HL-60 (cell line): ENCODE measurements around the gene HPGDS.

Experiments used
- CTCF ChIP-seq: IDR thresholded peaks from one replicate; pipeline ENCODE4 v1.5.1; 2011; ENCODE audit warnings: low read length, control low read depth, inconsistent platforms; ENCODE audit not compliant: insufficient read depth
- REST ChIP-seq: IDR thresholded peaks from 2 replicates; pipeline ENCODE4 v1.6.1; 2012; ENCODE audit warnings: low read depth; ENCODE audit not compliant: insufficient replicate concordance

- TF ChIP-seq CTCF: no peak
- no peak for TF ChIP-seq REST
Measured at GRCh38 chr4:94377294-94377693, 34.7 kb upstream of the HPGDS start.
